ENCODE measurements around the gene MAGI2.

The MAGI2 gene

GRCh38 chr7:79359827-79360226 is 93.6 kb downstream of the MAGI2 start:
- no peak for DNase-seq

GRCh38 chr7:79357101-79357500 is 96.4 kb downstream of the MAGI2 start:
- no peak for DNase-seq

DNA sequence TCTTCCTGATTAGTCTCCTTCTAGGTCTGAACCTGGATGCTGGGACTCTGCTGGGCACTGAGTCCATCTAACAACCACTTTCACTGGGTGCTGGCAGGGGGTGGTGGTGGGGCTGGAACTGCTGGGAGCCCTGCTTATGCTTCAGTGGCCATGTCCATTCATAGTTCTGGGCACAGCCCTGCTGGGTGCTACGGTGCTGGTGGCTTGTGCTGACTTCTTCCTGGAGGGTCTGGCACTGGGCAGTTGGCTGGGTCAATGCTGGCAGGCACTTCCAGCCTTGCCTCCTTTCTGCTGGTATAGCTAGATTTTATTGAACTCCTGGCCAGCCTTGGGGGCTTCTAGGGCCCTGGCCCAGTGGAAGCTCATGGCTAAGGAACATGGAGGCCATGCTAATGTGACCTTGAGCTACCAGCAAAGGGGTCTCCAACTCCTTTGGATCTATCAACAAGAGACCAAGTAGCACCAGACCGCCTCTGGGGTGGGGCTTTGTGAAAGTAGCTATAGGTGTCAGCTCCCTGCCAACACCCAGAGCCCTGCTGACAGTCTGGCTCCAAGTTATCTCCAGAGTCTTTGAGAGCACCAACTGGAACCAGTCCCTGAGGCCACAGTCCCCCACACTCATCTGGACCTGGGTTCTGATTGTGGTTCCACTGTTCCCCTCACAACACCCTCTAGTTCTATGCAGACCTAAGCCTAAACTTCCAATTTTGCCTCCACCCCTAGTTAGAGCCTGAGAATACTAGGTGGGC is 99.6 kb downstream of the MAGI2 start:
- DNase-seq = no peak

DNA sequence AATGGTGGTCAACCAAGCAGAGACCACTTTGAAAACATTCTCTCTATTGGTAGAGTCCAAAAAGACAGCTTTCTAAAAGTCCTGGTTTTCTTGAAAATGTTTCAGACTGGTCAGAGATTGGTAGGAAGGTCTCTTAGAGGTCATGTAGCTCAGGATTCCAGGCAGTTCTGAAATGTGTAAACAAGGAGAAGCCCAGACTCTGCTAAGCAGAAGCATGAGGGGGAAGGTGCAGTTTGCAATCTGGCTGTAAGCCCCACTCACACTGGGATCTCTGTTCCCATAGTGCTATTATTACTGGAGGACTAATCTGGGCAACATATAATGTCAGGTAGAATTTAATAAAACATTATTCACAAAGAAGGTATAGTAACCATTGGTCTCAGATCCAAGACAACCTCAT is 101.1 kb downstream of the MAGI2 start:
- DNase-seq = no peak

DNA sequence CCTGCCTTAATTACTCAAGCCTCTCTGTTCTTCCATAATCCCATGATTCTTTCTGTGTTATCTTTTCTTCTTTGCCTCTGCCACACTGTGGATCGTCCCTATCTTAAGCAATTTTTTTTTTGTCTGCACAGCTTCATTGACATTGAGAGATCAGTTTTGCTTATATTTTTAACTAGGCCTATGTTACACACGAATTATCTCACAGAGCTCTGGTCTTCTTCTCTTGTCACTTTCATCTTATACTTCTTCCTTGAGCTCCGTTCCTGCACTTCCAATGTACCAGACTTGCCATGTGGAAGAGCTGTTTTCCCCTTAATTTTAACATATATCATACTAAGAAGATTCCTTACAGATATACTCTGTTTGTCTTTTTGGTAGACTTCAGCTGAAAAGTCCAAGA is 106.1 kb downstream of the MAGI2 start:
- DNase-seq = no peak

DNA sequence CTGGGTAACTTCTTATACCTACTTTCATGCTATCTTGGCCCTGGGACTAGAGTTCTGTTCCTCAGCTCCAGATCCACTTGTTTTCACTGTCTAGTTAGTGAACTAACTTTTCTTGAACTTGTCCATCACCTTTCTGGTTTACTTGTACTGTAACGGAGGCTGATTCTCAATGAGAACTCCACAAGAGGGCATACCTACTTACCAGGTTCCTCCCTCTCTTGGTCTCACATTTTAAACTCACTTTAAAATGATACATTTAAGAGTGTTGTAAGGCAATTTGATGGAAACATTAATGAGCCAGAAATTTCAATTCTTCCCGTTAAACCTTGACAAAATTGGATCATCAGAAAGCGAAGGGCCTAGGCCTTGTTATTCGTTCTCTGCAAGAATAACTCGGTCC is 111.6 kb downstream of the MAGI2 start:
- DNase-seq = no peak

DNA sequence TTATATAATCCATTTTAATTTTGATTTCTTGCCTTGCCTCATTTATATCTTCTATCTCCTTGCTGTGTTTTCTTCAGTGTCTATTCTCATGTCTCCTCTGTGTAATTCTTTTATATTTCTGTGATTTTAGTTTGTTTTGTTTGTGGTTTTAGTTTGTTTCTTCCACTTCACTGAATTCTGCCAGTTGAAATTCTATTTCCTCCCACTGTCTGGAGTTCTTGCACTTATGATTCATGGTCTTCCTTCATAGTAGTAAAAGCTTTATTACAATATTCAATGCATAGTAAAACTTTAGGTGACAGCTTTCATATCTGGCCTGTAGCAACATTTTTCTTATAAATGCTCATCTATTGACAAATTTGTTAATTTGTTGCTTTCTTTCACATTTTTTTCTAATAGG is 113.3 kb downstream of the MAGI2 start:
- no peak for DNase-seq

- no peak for DNase-seq
Observed at GRCh38 chr7:79339208-79339925, 114.1 kb downstream of the MAGI2 start.

GRCh38 chr7:79337717-79338116 is 115.8 kb downstream of the MAGI2 start:
- DNase-seq = no peak

- no peak for DNase-seq
Observed at GRCh38 chr7:79334841-79335240, 118.6 kb downstream of the MAGI2 start.

- DNase-seq = no peak
Observed at GRCh38 chr7:79334334-79334733, 119.1 kb downstream of the MAGI2 start.

DNA sequence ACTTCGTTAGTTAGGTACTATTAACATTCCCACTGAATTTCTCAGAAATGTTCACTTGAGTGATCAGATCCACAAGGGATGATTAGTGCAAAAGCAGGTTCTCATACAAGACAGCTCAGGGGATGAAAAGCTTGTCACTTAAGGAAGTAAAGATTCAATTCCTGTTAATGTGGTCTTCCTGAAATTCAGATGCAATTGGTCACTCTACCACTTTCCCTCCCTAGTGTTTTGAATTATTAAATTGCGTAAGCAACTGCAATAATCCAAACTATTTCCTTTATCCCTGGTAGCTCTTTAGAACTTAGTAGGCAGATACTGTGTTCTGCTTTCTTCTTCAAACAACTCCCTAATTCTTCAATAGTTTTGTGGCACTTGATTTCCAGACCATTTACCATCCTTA is 121.4 kb downstream of the MAGI2 start:
- DNase-seq = no peak

DNA sequence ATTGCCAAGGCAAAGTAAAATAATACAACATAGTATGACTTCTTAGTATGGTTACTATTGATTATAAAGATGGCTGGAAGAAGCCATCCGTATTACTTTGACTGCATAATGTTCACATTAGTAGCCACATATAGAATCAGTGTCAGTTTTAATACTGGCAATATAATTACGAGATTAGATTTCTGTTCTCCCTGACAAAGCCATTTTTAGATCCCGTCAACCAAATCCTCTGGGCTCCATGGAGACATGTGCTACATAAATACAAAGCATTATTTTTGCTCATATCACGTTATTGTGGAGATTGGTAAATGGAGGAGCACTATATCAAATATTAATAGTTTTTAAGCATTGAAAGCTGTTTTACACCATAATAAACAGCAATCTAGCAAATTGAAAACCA is 124.0 kb downstream of the MAGI2 start:
- DNase-seq = no peak

DNA sequence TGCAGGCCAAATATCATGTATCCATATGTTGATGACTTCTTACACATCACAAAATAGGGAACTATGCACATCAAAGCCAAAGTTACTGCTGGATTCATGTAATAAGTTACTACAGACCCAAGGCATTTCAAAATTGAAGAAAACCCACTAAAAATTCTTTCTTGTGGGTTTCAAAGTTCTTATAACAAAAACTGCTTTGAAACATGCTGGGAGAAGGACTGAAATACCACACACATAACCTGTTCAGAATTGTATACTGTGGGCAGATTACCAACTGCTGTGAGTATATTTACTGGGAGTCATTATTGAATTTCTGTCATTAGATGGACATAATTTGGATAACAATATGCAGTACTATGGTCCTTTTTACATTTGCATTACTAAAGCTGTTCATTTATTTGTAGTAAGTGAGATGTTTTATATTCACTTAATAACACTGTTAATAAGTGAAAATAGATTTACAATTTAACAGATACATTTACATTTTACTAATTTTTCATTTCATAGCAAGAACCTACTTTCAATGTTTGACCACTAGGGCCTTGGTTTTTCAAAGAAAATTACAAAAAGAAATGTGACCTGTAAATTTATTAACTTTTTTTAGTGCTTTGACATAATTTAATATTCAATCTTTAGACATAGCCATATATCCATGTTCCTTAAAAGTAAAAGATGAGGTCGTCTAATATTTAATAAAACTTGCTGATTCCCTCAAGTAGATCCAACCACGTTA is 132.6 kb downstream of the MAGI2 start:
- no peak for DNase-seq

- no peak for DNase-seq
Observed at GRCh38 chr7:79319369-79319768, 134.1 kb downstream of the MAGI2 start.

GRCh38 chr7:79317728-79318127 is 135.7 kb downstream of the MAGI2 start:
- DNase-seq = no peak

- no peak for DNase-seq
Observed at GRCh38 chr7:79312022-79312421, 141.4 kb downstream of the MAGI2 start.

GRCh38 chr7:79308192-79308591 is 145.3 kb downstream of the MAGI2 start:
- DNase-seq = no peak

- DNase-seq = no peak
Observed at GRCh38 chr7:79307376-79307775, 146.1 kb downstream of the MAGI2 start.

DNA sequence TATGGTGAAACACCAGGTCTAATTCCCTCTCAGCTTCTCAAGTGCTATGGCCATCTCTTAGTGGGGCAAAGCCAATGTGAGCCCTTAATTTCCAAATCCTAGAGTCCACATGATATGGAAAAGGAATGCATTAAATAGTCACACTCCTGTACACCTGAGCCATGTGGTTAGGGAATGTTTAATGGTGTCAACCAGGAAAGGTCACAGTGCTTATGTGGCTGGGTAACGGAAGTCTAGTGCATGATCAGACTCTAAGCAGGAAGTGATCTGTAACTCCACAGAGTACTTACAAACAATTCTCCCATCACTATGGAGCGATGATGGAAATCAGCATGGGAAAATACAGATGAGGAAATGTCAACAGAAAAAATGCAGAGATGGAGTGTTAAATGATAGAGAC is 148.8 kb downstream of the MAGI2 start:
- DNase-seq = no peak

GRCh38 chr7:79302293-79302692 is 151.2 kb downstream of the MAGI2 start:
- no peak for DNase-seq

- DNase-seq = no peak
Observed at GRCh38 chr7:79301419-79301818, 152.0 kb downstream of the MAGI2 start.

GRCh38 chr7:79300573-79300972 is 152.9 kb downstream of the MAGI2 start:
- no peak for DNase-seq

DNA sequence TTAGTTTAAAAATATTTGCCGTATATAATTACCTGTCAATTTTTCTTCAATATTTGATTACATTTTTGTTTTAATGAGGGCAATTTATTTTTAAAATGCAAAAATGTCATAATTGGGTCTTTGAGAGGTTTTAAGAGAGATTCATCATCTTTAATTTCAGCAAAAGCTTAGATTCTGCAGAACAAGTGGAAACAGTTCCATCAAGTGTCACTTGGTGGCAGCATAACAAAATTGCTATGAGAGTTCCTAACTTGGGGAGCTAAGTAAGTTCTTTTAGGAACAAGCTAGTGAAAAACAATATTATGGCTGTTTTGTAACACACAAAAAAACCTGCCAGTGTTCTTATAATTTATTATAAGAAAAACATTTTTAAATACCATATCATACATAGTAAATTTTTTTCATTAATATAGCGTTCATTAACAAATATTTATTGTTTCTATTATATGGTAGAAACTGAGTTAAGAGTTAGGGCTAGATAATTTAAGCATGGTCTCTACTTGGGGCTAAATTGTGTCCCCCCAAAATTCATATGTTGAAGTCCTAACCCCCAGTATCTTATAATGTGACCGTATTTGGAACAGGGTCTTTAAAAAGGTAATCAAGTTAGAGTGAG is 155.2 kb downstream of the MAGI2 start:
- DNase-seq = peak; percentile 5
